IMR-90 (cell line): ENCODE measurements around the gene ARSB. TPM values are rescaled to one million over a fixed set of nuclear protein-coding genes. Genes with fewer than 3 reads are reported as not detected.

Source experiments
- ATAC-seq: fragments of 200-7000 bp; cut with Tn5 transposase; 2 replicates; pipeline ENCODE4 v1.9.1; 2020; ENCODE audit warnings: low read depth, mild to moderate bottlenecking, moderate library complexity
- BruUV-seq: library from RNA; stranded (reverse); fragments of 400-500 nt; replicated peaks from 2 replicates; lab custom pipeline; 2021; lab: Mats Ljungman, UMichigan
- CTCF ChIA-PET: fragments of 300-600 bp; formaldehyde crosslinking; extraction: SDS; loops from one replicate; lab custom pipeline; 2021; ENCODE audit warnings: antibody characterized with exemption; lab: Yijun Ruan, JAX
- POLR2A ChIA-PET: fragments of 300-600 bp; sonication (Branson Sonifier 250); formaldehyde crosslinking; loops from one replicate; lab custom pipeline; 2022; ENCODE audit warnings: antibody characterized with exemption; ENCODE audit not compliant: unreplicated experiment; lab: Charles Lee
- DNase-seq: peaks from one replicate; pipeline ENCODE4 v3.0.0; 2013
- H2AFZ ChIP-seq: replicated peaks from 2 replicates; pipeline ENCODE3; 2013; ENCODE audit warnings: low read length, mild to moderate bottlenecking; ENCODE audit not compliant: poor library complexity
- H2AK5ac ChIP-seq: 2 replicates; pipeline ENCODE4 v1.6.1; 2013; ENCODE audit warnings: low read depth, low read length, inconsistent platforms
- H2AK9ac ChIP-seq: replicated peaks from 2 replicates; pipeline ENCODE3; 2013; ENCODE audit warnings: mild to moderate bottlenecking, low read depth, low read length, moderate library complexity; ENCODE audit not compliant: poor library complexity
- H2BK120ac ChIP-seq: 2 replicates; pipeline ENCODE4 v1.6.1; 2013; ENCODE audit warnings: low read depth, low read length, inconsistent platforms
- H2BK15ac ChIP-seq: 3 replicates; pipeline ENCODE4 v1.6.1; 2013; ENCODE audit warnings: low read depth, low read length, inconsistent platforms
- H2BK20ac ChIP-seq: 2 replicates; pipeline ENCODE4 v1.6.1; 2013; ENCODE audit warnings: low read depth, mild to moderate bottlenecking, inconsistent platforms, low read length, moderate library complexity
- H2BK5ac ChIP-seq: 2 replicates; pipeline ENCODE4 v1.6.1; 2013; ENCODE audit warnings: mild to moderate bottlenecking, low read depth, low read length, inconsistent platforms; ENCODE audit not compliant: poor library complexity, severe bottlenecking
- H3K14ac ChIP-seq: replicated peaks from 2 replicates; pipeline ENCODE4 v1.6.1; 2013; ENCODE audit warnings: low read depth, low read length, inconsistent platforms
- H3K18ac ChIP-seq: 2 replicates; pipeline ENCODE4 v1.6.1; 2013; ENCODE audit warnings: low read depth, low read length, control low read depth
- H3K23ac ChIP-seq: 2 replicates; pipeline ENCODE4 v1.6.1; 2013; ENCODE audit warnings: low read depth, low read length, inconsistent platforms
- H3K27ac ChIP-seq: 2 replicates; pipeline ENCODE4 v1.5.1; 2013; ENCODE audit warnings: mild to moderate bottlenecking, control low read depth, low read length; ENCODE audit not compliant: insufficient read depth
- H3K27me3 ChIP-seq: 2 replicates; pipeline ENCODE4 v1.6.1; 2013; ENCODE audit warnings: low read length; ENCODE audit not compliant: control insufficient read depth, insufficient read depth
- H3K36me3 ChIP-seq: 2 replicates; pipeline ENCODE4 v1.6.1; 2013; ENCODE audit warnings: low read length, mixed read lengths; ENCODE audit not compliant: control insufficient read depth, insufficient read depth
- H3K4ac ChIP-seq: 2 replicates; pipeline ENCODE4 v1.6.1; 2013; ENCODE audit warnings: low read depth, low read length, inconsistent platforms
- H3K4me1 ChIP-seq: 2 replicates; pipeline ENCODE4 v1.6.1; 2013; ENCODE audit warnings: low read length, mixed read lengths; ENCODE audit not compliant: control insufficient read depth, insufficient read depth
- H3K4me2 ChIP-seq: 2 replicates; pipeline ENCODE4 v1.6.1; 2013; ENCODE audit warnings: low read depth, mild to moderate bottlenecking, control low read depth, low read length, moderate library complexity
- H3K4me3 ChIP-seq: 2 replicates; pipeline ENCODE4 v1.5.1; 2013; ENCODE audit warnings: low read depth, mild to moderate bottlenecking, control low read depth, low read length, moderate library complexity; ENCODE audit not compliant: insufficient read depth
- H3K56ac ChIP-seq: 2 replicates; pipeline ENCODE4 v1.6.1; 2013; ENCODE audit warnings: low read length, inconsistent platforms; ENCODE audit not compliant: insufficient read depth; ENCODE audit errors: extremely low read depth
- H3K79me1 ChIP-seq, 2 experiments: 2 replicates each; pipeline ENCODE4 v1.6.1; 2013; ENCODE audit warnings: low read length in 2 of 2, inconsistent platforms in 1 of 2, low read depth in 1 of 2
- H3K9ac ChIP-seq: 2 replicates; pipeline ENCODE4 v1.6.1; 2013; ENCODE audit warnings: low read depth, low read length, control low read depth
- H3K9me1 ChIP-seq: 2 replicates; pipeline ENCODE4 v1.6.1; 2013; ENCODE audit warnings: low read length, inconsistent platforms; ENCODE audit not compliant: insufficient read depth
- H3K9me3 ChIP-seq: 2 replicates; pipeline ENCODE4 v1.6.1; 2013; ENCODE audit warnings: low read length; ENCODE audit not compliant: control insufficient read depth, insufficient read depth
- H4K20me1 ChIP-seq: 2 replicates; pipeline ENCODE4 v1.6.1; 2013; ENCODE audit warnings: low read length, inconsistent platforms; ENCODE audit not compliant: insufficient read depth
- H4K5ac ChIP-seq: 2 replicates; pipeline ENCODE4 v1.6.1; 2013; ENCODE audit warnings: mild to moderate bottlenecking, low read depth, low read length, control low read depth
- H4K8ac ChIP-seq, 2 experiments: 2 replicates each; pipeline ENCODE4 v1.6.1; 2013; ENCODE audit warnings: low read depth in 2 of 2, low read length in 2 of 2, control low read depth in 1 of 2, inconsistent platforms in 1 of 2
- H4K91ac ChIP-seq: 2 replicates; pipeline ENCODE4 v1.6.1; 2013; ENCODE audit warnings: low read depth, low read length, inconsistent platforms; ENCODE audit not compliant: insufficient read depth
- BHLHE40 ChIP-seq: fragments of 150-350 bp; IDR thresholded peaks from 2 replicates; pipeline ENCODE4 v1.6.1; 2016; ENCODE audit warnings: mild to moderate bottlenecking, low read depth, low read length
- CEBPB ChIP-seq: IDR thresholded peaks from 2 replicates; pipeline ENCODE4 v1.6.1; 2012; ENCODE audit warnings: low read depth, low read length, improper control_type of control experiment
- CHD1 ChIP-seq: IDR thresholded peaks from 2 replicates; pipeline ENCODE4 v1.6.1; 2012; ENCODE audit warnings: low read depth, low read length, improper control_type of control experiment
- CTCF ChIP-seq: conservative IDR thresholded peaks from 2 replicates; pipeline ENCODE4 v1.5.1; 2012; ENCODE audit warnings: mild to moderate bottlenecking, low read depth, low read length, improper control_type of control experiment
- ELK1 ChIP-seq: fragments of 150-350 bp; IDR thresholded peaks from 2 replicates; pipeline ENCODE4 v1.6.1; 2016; ENCODE audit warnings: low read depth, mild to moderate bottlenecking, low read length, moderate library complexity, borderline replicate concordance
- FOS ChIP-seq: fragments of 150-350 bp; IDR thresholded peaks from 2 replicates; pipeline ENCODE4 v1.6.1; 2016; ENCODE audit warnings: low read depth, low read length
- MAFK ChIP-seq: IDR thresholded peaks from 2 replicates; pipeline ENCODE4 v1.6.1; 2012; ENCODE audit warnings: low read depth, low read length, improper control_type of control experiment
- MAZ ChIP-seq: IDR thresholded peaks from 2 replicates; pipeline ENCODE4 v1.6.1; 2012; ENCODE audit warnings: low read depth, mild to moderate bottlenecking, low read length, improper control_type of control experiment, moderate library complexity, borderline replicate concordance
- MXI1 ChIP-seq: IDR thresholded peaks from 2 replicates; pipeline ENCODE4 v1.6.1; 2012; ENCODE audit warnings: low read depth, mild to moderate bottlenecking, low read length, moderate library complexity, borderline replicate concordance
- NFE2L2 ChIP-seq: fragments of 150-350 bp; IDR thresholded peaks from 2 replicates; pipeline ENCODE4 v1.6.1; 2016; ENCODE audit warnings: low read depth, mild to moderate bottlenecking, low read length
- POLR2A ChIP-seq: IDR thresholded peaks from 2 replicates; pipeline ENCODE4 v1.6.1; 2012; ENCODE audit warnings: mild to moderate bottlenecking, low read depth, low read length
- RAD21 ChIP-seq: IDR thresholded peaks from 2 replicates; pipeline ENCODE4 v1.6.1; 2012; ENCODE audit warnings: low read length, improper control_type of control experiment
- RCOR1 ChIP-seq: IDR thresholded peaks from 2 replicates; pipeline ENCODE4 v1.6.1; 2012; ENCODE audit warnings: mild to moderate bottlenecking, low read length, improper control_type of control experiment; ENCODE audit not compliant: insufficient replicate concordance
- RFX5 ChIP-seq: IDR thresholded peaks from 2 replicates; pipeline ENCODE4 v1.8.0; 2012; ENCODE audit warnings: low read depth, mild to moderate bottlenecking, low read length, moderate library complexity
- SMC3 ChIP-seq: fragments of 150-350 bp; IDR thresholded peaks from 2 replicates; pipeline ENCODE4 v1.6.1; 2016; ENCODE audit warnings: low read depth, mild to moderate bottlenecking, antibody characterized with exemption, low read length, moderate library complexity
- USF2 ChIP-seq: fragments of 150-350 bp; IDR thresholded peaks from 2 replicates; pipeline ENCODE4 v1.6.1; 2017; ENCODE audit warnings: mild to moderate bottlenecking, antibody characterized with exemption, low read length, low read depth
- WGBS, 2 experiments: methylation state at CpG; one replicate each; pipeline versions ENCODE4 v1.1.5 to v1.1.7; 2013; ENCODE audit warnings: missing lambda C conversion rate in 2 of 2; ENCODE audit not compliant: insufficient read length in 1 of 2; ENCODE audit errors: extremely low coverage in 2 of 2; 5-methylcytosine and 5-hydroxymethylcytosine counted together
- dilution Hi-C: fragments of 300-500 bp; cut with HindIII; formaldehyde crosslinking; loops from one replicate; pipeline ENCODE4 v1.14.3; 2018; ENCODE audit warnings: low sequenced_read_pairs; ENCODE audit not compliant: unreplicated experiment
- in situ Hi-C: fragments of 300-500 bp; cut with MboI; formaldehyde crosslinking; loops from 3 replicates; pipeline ENCODE4 v1.14.3; 2019; ENCODE audit warnings: low sequenced_read_pairs, inconsistent platforms, mixed read lengths
- intact Hi-C: fragments of 100-400 bp; cut with micrococcal nuclease; formaldehyde crosslinking; loops from 2 replicates; pipeline ENCODE4 v1.10.0; 2022
- polyA plus RNA-seq, 3 experiments: library from polyadenylated mRNA; depleted of rRNA; stranded (reverse); fragments of >200 nt; gene quantifications; 2 replicates each; pipeline ENCODE4 v1.2.3, GENCODE V29; 2012; ENCODE audit warnings: low replicate concordance in 1 of 3
- total RNA-seq: library from RNA; depleted of rRNA; stranded (reverse); fragments of >200 nt; gene quantifications from 2 replicates; pipeline ENCODE4 v1.2.3, GENCODE V29; 2012

ARSB gene
- total and polyA plus RNA-seq, 2 of the 4 experiments (the other 2 are of a cell fraction): 16.0 to 16.3 TPM

GRCh38 chr5:78819166-78819565, 165.9 kb downstream of the ARSB start:
- no peak overlapping the region for H3K56ac ChIP-seq
- H4K5ac ChIP-seq: no peak overlapping the region; the same call in 1 of the 2 replicates
- no peaks in the 10 kb centered on the region for H3K36me3 ChIP-seq
- H4K8ac ChIP-seq: no peak overlapping the region
- ATAC-seq: no peak
- H3K14ac ChIP-seq: no peak overlapping the region
- H3K4ac ChIP-seq: no peak overlapping the region; the same call in 1 of the 2 replicates
- TF ChIP-seq RAD21 (no peak), ELK1 (no peak), CTCF (no peak), BHLHE40 (no peak), MXI1 (no peak), RFX5 (no peak), MAFK (no peak), NFE2L2 (no peak), FOS (no peak), CHD1 (no peak), POLR2A (no peak), USF2 (no peak), CEBPB (no peak), MAZ (no peak), RCOR1 (no peak), SMC3 (no peak)
- H2BK15ac ChIP-seq: no peak overlapping the region
- H3K9ac ChIP-seq: no peak overlapping the region; the same call in 1 of the 2 replicates
- dilution Hi-C loops (no loop called here), intact Hi-C loops (no loop called here), in situ Hi-C loops (no loop called here)
- WGBS, 2 experiments: no CpG with 5 or more reads among the region's 3 CpGs
- no peak overlapping the region for H3K4me3 ChIP-seq
- H3K9me1 ChIP-seq: no peaks in the 10 kb centered on the region
- no peak for DNase-seq
- H3K27ac ChIP-seq: no peak overlapping the region
- H2AK5ac ChIP-seq: no peak overlapping the region
- H2AFZ ChIP-seq: no peak overlapping the region
- H2BK5ac ChIP-seq: no peak overlapping the region
- no peaks in the 10 kb centered on the region for H4K20me1 ChIP-seq
- no peak overlapping the region for H2AK9ac ChIP-seq
- H3K9me3 ChIP-seq: no peaks in the 10 kb centered on the region
- no peak overlapping the region; the same call in 1 of the 2 replicates for H3K4me2 ChIP-seq
- H2BK120ac ChIP-seq: no peak overlapping the region
- no peak overlapping the region for H4K91ac ChIP-seq
- no peaks in the 10 kb centered on the region for H3K79me1 ChIP-seq
- ChIA-PET CTCF (no interaction called here), POLR2A (no interaction called here)
- H3K27me3 ChIP-seq: no peaks in the 10 kb centered on the region
- H2BK20ac ChIP-seq: no peak overlapping the region
- no TSS peak for BruUV-seq
- peaks cover 2% of the 10 kb centered on the region; the same call in 1 of the 2 replicates for H3K4me1 ChIP-seq
- H3K18ac ChIP-seq: no peak overlapping the region; the same call in 1 of the 2 replicates
- H3K23ac ChIP-seq: no peak overlapping the region
